K562 (cell line): ENCODE measurements around the gene PDIA2.

Experiments
- CCAR2 ChIP-seq: fragments of 200-400 bp; formaldehyde crosslinking; IDR thresholded peaks from 2 replicates; pipeline ENCODE4 v1.6.1; 2017; ENCODE audit warnings: mild to moderate bottlenecking, low read depth, low read length
- DIDO1 ChIP-seq: fragments of 450-650 bp; IDR thresholded peaks from 2 replicates; pipeline ENCODE4 v1.6.1; 2016; ENCODE audit warnings: low read depth, missing biosample characterization, missing genetic modification characterization
- DNMT1 ChIP-seq: fragments of 450-650 bp; IDR thresholded peaks from 2 replicates; pipeline ENCODE4 v1.6.1; 2016; ENCODE audit warnings: antibody characterized with exemption, mild to moderate bottlenecking
- EP300 ChIP-seq: IDR thresholded peaks from 2 replicates; pipeline ENCODE4 v1.6.1; 2012; ENCODE audit warnings: low read length, improper control_type of control experiment
- EZH2 ChIP-seq: IDR thresholded peaks from 2 replicates; pipeline ENCODE4 v1.6.1; 2012; ENCODE audit warnings: low read depth, mild to moderate bottlenecking, inconsistent platforms, low read length, borderline replicate concordance
- HNRNPLL ChIP-seq: fragments of 200-400 bp; formaldehyde crosslinking; IDR thresholded peaks from 2 replicates; pipeline ENCODE4 v1.6.1; 2017; ENCODE audit warnings: low read length, low read depth, mild to moderate bottlenecking; ENCODE audit not compliant: poor library complexity, severe bottlenecking
- POLR2AphosphoS5 ChIP-seq: IDR thresholded peaks from 2 replicates; pipeline ENCODE4 v1.6.1; 2011; ENCODE audit warnings: mild to moderate bottlenecking, low read depth, low read length, moderate library complexity; ENCODE audit not compliant: control insufficient read depth, insufficient read depth
- POLR3A ChIP-seq: IDR thresholded peaks from 2 replicates; pipeline ENCODE4 v1.6.1; 2011; ENCODE audit warnings: borderline replicate concordance, mild to moderate bottlenecking, moderate library complexity; ENCODE audit not compliant: insufficient read length, insufficient read depth; ENCODE audit errors: extremely low read depth
- RCOR1 ChIP-seq, 2 experiments: IDR thresholded peaks; 2 replicates each; pipeline ENCODE4 v1.6.1; 2012; ENCODE audit warnings: low read depth in 2 of 2, low read length in 2 of 2, borderline replicate concordance in 1 of 2, improper control_type of control experiment in 1 of 2
- SMC3 ChIP-seq: conservative IDR thresholded peaks from 2 replicates; pipeline ENCODE4 v1.6.1; 2011; ENCODE audit warnings: low read depth, low read length, improper control_type of control experiment; ENCODE audit not compliant: insufficient read depth
- ZFP36 ChIP-seq: fragments of 150-350 bp; IDR thresholded peaks from 2 replicates; pipeline ENCODE4 v1.6.1; 2018; ENCODE audit warnings: low read length, low read depth; ENCODE audit not compliant: partially characterized antibody
- ZNF274 ChIP-seq: IDR thresholded peaks from 2 replicates; pipeline ENCODE4 v1.6.1; 2011; ENCODE audit warnings: low read depth, mild to moderate bottlenecking, low read length, moderate library complexity, borderline replicate concordance

DNA sequence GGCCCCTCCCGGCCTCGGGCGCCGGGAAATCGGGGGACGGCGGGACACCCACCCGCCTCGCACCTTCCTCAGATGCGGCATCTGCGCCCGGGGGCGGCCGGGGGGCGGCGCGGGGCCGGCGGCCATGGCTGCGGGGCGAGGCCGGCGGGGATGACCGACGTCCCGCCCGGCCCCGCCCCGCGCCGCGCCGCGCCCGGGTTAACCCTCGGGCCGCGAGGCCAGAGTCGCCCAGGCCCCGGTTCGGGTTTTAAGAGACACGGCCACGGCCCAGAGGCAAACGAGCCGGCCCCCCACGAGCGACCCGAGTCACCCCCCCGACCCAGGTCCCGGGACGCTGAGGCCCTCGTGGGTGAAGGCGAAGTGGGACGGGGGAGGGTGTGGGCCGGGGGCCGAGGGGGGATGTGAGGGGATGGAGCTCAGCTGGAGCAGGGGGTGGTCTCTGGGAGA lies 7.2 kb upstream of the PDIA2 start, which contains the start of gene RGS11:
- TF ChIP-seq POLR2AphosphoS5 (no peak), RCOR1 (IDR thresholded peaks at IDR 0.05; ENCODE audit: borderline replicate concordance in 1 of 2, low read depth in 2 of 2, low read length in 2 of 2) (no peak), DIDO1 (no peak), EZH2 (no peak), ZFP36 (no peak), DNMT1 (no peak), POLR3A (no peak), HNRNPLL (no peak), SMC3 (no peak), ZNF274 (no peak), CCAR2 (no peak), EP300 (no peak)
